Endometrial microvascular endothelial cells (primary cell): ENCODE measurements around the gene BMP7. TPM values are rescaled to one million over a fixed set of nuclear protein-coding genes. Genes with fewer than 3 reads are reported as not detected.

ENCODE experiments used
- in situ Hi-C: cut with HindIII; loops from 2 replicates; pipeline ENCODE4 v1.10.0; 2017; ENCODE audit warnings: low sequenced_read_pairs, low pct_unique_long_range_greater_than_20kb; ENCODE audit errors: inconsistent ontology term
- total RNA-seq: library from RNA; depleted of rRNA; stranded (reverse); fragments of >200 nt; gene quantifications from one replicate; pipeline ENCODE4 v1.2.3, GENCODE V29; 2015; ENCODE audit errors: inconsistent ontology term

The BMP7 gene
- total RNA-seq, 1 donor from 2014 or later = not detected

GRCh38 chr20:57152557-57152956 lies 113.9 kb downstream of the BMP7 start:
- in situ Hi-C loops = no loop called here

DNA sequence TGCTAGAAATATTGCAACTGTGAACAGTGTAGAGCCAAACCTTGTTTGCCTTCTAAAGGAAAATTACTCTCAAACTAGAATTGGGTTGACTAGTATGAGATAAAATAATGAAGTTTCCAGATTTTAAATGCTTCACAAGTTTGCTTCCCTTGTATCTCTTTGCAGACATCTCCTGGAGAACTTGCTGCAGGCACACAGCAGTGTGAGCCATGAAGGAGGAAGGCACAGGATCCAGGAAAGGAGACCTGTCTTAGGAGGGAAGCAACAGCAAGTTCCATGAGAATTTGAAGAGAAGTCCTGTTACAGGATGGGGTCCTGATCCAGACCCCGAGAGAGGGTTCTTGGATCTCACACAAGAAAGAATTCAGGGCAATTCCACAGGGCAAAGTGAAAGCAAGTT lies 115.9 kb downstream of the BMP7 start:
- in situ Hi-C loops = no loop called here

DNA sequence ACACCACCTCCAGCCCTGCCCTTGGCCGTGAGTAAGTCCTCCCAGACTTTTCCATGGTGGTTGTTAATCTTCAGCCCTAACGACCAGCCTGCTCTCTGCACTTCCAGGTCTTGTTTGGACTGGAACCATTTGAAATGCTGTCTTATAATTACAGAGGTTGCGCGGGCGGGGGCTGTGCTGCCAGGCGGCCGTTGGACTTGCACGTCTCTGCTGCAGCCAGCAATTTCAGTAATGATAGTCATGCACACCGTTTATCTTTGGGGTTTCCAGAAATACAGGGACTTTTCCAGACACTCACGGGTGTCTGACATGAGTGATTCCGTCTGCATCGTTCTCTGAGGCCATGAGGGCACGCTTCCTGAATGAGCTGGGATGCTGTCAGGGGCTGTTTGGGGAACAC lies 118.2 kb downstream of the BMP7 start:
- in situ Hi-C loops = no loop called here

DNA sequence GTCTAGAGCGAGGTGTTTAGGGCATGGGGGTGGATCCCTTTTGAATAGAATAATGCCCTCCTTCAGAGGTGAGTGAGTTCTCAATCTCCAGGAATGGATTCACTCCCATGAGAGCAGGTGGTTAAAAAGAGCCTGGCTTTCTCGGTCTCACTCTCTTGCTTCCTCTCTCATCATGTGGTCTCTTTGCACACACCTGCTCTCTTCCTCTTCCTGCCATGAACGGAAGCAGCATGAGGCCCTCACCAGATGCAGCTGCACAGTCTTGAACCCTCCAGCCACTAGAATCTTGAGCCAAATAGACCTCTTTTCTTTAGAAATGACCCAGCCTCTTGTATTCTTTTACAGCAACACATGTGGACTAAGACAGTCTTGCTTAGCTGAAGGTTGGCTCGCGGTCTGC lies 119.3 kb downstream of the BMP7 start:
- in situ Hi-C loops = no loop called here

DNA sequence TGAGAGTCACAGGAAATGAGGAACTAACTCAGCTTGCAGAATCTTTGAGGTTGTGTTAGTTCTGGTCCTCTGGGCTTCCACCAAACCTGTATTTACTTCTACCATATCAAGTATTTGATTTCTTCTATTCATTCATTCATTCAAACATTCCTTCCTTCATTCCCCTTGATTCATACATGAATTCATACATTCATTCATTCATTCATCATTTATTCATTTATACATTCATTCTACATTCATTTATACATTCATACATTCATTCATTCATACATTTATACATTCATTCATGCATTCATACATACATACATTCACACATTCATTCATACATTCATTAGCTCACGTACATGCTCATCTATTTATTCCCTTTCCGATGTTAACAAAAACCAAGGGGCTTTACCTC lies 120.3 kb downstream of the BMP7 start:
- in situ Hi-C loops = no loop called here

GRCh38 chr20:57145089-57145631 lies 121.3 kb downstream of the BMP7 start:
- in situ Hi-C loops = no loop called here

GRCh38 chr20:57143173-57143572 lies 123.3 kb downstream of the BMP7 start:
- in situ Hi-C loops = no loop called here

- in situ Hi-C loops = no loop called here
Measured at GRCh38 chr20:57142667-57143066, 123.8 kb downstream of the BMP7 start.

DNA sequence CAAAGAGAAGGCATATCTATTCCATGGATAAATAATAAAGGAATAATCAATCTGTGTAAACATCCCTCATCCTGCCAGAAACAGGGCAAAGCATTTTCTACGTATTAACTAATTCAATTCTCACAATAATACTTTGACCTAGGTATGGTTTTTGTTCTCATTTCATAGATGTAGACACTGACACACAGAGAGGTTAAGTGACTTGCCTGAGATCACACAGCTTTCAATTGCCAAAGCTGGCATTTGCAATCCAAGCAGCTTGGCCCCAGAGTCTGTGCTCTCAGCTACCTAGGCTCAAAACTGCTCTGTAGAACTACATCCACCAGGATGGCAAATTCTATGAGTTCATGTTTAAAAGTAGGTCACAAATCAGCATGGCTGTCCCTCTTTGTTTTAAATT lies 124.9 kb downstream of the BMP7 start:
- in situ Hi-C loops = no loop called here

DNA sequence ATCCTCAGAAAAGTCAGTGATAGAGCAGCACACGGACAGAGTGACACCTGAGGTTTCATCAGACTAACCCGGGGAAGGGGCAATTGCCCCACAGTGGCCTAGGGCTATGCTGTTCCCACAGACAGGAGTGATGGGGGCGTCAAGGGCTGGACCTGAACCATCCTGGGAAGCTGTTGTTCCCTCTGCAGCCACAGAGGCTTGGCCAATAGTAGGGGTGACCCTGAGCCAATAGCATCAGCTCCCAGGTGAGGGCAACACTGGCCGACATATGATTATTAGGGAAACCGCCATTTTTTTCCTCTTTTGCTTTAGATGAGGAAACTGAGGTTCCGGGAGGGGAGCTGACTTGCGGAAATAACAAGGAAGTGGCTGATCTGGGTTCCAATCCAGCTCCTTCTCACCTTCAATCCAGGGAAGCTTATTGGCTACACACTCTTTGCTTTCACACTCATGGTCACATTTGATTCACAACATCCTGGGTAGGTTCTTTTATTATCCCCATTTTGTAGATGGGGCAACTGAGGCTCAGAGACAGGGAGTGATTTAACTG lies 126.0 kb downstream of the BMP7 start:
- in situ Hi-C loops = no loop called here

DNA sequence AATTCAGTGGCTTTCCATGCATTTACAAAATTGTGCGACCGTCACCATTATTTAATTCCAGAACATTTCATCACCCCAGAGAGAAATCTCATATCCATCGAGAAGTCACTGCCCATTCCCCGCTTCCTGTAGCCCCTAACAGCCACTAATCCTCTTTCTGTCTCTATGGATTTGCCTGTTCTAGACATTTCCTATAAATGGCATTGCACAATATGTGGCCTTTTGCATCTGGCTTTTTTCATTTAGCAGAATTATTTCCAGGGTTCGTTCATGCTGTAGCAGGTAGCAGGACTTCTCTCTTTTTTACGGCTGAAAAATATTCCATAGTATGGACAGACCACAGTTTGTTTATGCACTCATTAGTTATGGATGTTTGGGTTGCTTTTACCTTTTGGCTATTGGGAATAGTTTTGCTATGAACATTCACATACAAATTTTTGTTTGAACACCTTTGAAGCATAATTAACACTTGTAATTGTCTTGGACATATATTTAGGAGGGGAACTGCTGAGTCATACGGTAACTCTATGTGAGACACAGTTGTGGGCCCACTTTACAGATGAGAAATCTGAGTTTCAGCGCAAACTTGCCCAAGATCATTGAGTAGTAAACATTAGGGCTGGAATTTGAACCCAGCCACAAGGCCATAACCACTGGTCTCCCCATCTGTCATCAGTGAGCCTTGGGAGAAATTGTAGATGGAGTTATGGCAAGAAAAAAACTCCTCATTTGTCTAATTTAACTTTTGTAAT lies 126.9 kb downstream of the BMP7 start:
- in situ Hi-C loops = no loop called here

DNA sequence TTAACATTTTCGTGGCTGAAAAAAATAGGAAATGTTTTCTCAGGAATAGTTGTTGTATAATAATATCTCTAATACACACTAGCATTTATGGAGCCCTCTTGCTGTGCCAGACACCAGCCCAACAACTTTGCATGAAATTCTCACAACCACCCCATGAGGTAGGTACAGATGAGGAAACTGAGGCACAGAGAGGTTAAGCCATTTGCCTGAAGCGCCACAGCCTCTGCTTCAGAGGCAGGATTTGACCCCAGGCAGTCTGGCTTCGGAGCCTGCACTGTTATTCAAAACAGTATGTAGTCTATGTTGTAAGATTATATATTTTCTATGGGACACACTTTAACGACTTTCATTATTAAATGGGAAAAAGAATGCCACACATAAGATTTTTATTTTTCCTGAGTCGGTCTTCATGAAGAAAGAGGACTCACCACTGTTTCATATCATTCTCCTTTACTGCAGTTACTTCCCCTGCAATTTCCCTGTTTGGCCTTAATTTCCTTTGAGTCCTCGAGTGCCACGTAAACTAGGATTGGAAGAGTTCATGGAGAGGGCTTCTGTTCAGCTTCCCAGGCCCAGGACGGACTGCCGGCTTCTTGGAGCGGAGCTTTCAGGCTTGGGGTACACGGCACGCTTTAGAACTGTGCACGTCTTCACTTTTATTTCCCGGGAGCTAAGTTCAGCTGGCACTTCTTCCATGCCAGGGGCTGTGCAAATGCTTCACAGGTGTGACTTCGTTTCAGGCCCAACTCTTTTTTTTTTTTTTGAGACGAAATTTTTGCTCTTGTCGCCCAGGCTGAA lies 128.0 kb downstream of the BMP7 start:
- in situ Hi-C loops = no loop called here

GRCh38 chr20:57137676-57138075 lies 128.8 kb downstream of the BMP7 start:
- in situ Hi-C loops = no loop called here

GRCh38 chr20:57136734-57137133 lies 129.7 kb downstream of the BMP7 start:
- in situ Hi-C loops = no loop called here

- in situ Hi-C loops = no loop called here
Measured at GRCh38 chr20:57135875-57136274, 130.6 kb downstream of the BMP7 start.

DNA sequence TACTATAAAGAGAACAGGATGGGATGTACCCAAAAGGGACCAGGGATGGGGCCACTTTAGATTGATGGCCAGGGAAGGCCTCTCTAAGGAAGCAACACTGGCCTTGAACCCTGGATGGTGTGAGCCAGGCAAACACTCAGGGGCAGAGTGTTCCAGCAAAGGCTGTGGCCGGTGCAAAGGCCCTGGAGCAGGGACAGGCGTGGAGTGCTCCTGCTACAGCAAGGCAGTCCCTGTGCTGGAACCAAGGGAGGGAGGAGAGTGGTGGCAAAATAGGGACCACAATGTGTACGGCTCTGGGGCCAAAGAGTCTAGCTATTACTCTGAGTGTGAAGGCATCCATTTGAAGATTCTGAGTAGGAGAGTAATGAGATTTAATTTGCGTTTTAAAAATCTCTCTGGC lies 131.6 kb downstream of the BMP7 start:
- in situ Hi-C loops = no loop called here

DNA sequence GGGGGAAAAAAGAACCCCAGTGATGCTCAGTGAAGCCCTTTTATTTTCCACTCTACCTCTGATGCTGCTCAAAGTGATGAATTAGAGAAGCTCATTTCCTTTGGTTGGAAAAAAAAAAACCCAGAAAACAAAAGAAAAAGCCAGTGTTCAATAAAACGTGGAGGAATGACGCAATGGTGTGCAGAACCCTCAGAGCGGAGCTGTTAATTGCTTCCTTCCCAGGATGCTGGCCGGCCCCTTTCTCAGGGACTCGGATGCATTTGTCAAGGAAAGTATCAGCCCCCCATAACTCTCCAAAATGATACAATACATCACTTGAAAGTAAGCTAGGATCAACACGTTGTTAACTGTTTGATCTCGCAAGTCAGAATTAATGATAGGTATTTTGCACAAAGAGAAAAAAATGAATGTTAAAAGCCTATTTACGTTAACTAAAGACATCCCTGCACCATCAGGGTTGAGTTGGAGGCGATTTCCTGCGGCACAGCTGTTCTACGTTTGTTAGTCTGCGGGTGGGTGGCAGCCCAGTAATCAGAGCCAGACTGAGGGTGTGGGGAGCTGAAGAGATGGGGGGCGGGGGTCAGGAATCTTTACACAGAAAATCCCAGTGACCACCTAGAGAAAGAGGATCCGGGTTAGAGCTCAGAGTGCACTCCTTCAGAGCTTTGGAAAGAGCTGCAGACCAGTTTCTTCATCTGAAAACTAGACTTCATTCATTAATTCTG lies 132.4 kb downstream of the BMP7 start:
- in situ Hi-C loops = no loop called here

GRCh38 chr20:57131601-57132391 lies 134.6 kb downstream of the BMP7 start:
- in situ Hi-C loops = no loop called here
